GM19043 (cell line): ENCODE data around the gene MFN2.
"Not testable (repeated sequence)": the region's sequence is repeated elsewhere in the genome, so short reads cannot be mapped to it uniquely, and the experiment has no call there.

Source experiments
- ATAC-seq: cut with Tn5 transposase; IDR thresholded peaks from one replicate; pipeline ENCODE4 v1.9.1; 2021; ENCODE audit warnings: low read depth; ENCODE audit not compliant: unreplicated experiment

Gene MFN2

GRCh38 chr1:11979851-11980675, at the start of gene MFN2:
Gene MFN2, plus strand, starts transcription at chr1:11980444. Its CDS starts 8,725 bp downstream, at chr1:11989169.
- ATAC-seq = peak; percentile 87

- no peak for ATAC-seq
These were observed 49.4 kb upstream of the MFN2 start for GRCh38 chr1:11930571-11931445.

- no peak for ATAC-seq
These were observed 48.4 kb upstream of the MFN2 start for GRCh38 chr1:11931845-11932244.

DNA sequence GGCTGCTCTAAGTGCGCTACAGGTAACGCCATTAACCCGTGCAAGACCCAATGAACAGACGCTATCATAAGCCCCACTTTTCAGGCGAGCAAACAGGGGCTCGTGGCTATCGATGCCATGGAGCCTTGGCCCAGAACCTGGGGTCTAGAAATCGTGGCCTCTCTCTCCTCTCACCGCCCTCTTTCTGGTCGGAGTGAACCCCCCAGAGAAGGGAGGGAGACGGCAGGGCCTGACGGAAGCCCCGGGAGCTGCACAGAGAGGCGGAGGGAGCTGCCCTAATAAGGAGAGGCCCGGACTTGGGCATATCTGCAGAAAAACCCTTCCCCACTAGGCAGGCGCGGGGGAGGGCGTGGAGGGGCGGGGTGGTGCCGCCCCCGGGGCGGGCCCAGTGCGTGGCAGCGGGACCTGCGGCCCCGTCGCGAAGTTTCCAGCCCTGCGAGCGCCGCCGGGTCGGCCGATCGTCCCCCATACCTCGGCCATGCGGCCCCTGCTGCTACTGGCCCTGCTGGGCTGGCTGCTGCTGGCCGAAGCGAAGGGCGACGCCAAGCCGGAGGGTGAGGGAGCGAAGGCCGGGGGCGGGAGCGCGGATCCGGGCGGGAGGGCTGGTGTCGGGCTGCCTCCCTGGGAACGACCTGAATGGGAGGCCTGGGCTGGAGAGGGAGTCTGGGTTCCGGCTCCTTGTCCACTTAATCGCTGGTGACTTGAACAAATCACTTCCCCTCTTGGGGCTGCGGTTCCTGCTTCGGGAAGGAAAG, 45.8 kb upstream of the MFN2 start, which contains the start of gene PLOD1:
Gene PLOD1 (plus strand): TSS at position 416 of the 755 bp plus-strand sequence. CDS start 63 bp downstream, at position 479.
- ATAC-seq = peak; percentile 84

DNA sequence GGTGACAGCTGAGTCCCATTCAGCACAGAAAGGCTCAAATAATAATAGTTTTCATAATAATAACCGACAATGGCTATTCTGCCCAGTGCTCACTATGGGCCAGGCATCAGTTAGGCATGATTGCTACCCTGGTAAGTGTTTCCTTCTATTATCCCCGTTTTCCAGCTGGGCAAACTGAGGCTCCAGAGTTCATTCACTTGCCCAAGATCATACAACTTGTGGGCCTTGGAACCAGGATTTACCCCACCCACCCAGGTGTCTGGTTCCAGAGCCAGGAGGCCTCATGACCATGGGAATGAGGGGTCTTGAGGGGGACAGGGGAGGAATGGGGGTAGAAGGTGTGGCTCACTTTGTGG, 45.2 kb upstream of the MFN2 start:
- no peak for ATAC-seq

- not testable (repeated sequence) for ATAC-seq
These were observed 44.5 kb upstream of the MFN2 start for GRCh38 chr1:11935733-11936132.

GRCh38 chr1:11938722-11939526, 41.3 kb upstream of the MFN2 start:
- no peak for ATAC-seq

GRCh38 chr1:11939794-11940193, 40.5 kb upstream of the MFN2 start:
- ATAC-seq = not testable (repeated sequence)

GRCh38 chr1:11940260-11940921, 39.9 kb upstream of the MFN2 start:
- no peak for ATAC-seq

DNA sequence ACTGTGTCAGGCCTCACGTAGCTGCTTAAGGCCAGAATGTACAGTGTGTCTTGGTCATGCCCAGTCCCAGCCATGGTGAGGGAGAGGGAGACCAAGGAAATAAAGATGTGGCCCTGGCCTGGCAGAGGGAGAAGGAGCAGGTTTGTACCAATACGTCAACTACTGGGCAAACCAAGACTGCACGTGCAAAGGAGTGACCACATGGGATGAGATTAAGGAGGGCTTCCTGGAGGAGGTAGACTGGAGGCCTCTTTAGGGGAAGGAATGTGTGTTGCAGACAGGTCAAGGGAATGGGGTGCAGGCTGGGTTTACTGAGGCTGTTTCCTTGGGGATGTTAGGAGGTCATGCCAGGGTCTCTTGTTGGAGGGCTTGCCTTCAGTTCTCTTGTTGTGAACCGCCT, 38.0 kb upstream of the MFN2 start:
- ATAC-seq = no peak

DNA sequence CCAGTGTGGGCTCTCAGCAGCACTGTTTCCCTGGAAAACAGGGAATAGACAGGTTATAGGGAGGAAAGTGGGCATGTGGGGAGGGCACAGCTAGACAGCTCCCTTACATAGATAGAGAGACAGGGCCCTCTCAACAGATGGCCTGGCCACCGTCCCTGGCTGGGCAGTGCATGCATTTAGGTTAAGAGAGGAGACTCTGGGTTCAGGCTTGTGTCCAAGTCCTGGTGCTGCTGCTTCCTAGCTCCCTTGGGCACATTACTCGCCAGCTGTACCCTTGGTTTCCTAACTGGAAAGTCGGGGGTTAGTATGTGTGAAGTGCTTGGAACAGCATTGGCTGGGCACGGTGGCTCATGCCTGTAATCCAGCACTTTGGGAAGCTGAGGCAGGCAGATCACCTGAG, 36.6 kb upstream of the MFN2 start:
- ATAC-seq = no peak

GRCh38 chr1:11944358-11944931, 35.8 kb upstream of the MFN2 start:
- no peak for ATAC-seq

- ATAC-seq = no peak
These were observed 33.6 kb upstream of the MFN2 start for GRCh38 chr1:11946647-11947046.

DNA sequence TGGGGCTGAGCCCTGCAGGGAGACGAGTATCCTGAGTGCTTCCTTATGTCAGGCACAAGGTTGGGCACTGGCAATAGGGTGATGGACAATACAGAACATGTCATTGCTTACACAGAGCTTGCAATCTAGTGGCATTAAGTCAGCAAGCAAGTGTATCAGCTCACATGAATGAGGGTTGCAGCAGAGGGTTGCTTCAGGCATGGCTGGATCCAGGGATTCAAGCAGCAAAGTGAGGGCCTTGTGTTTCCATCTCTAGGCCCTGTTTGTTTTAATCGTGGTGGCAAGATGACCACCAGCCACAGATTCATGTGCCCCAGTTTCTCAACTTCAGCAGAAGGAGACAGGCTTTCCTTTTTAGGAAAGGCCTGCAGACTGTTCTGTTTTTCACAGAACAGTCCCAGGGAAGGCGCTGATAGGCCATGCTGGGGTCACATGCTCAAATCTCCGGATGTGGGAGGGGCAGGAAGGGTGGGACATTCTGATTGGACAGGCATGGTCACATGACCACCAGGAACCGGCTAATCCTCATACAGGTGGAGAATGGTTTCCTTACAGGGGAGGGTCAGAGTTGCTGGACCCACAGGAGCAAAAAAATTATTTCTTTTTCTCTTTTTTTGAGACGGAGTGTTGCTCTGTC, 31.3 kb upstream of the MFN2 start:
- no peak for ATAC-seq

GRCh38 chr1:11951901-11952300, 28.3 kb upstream of the MFN2 start:
- ATAC-seq = no peak

DNA sequence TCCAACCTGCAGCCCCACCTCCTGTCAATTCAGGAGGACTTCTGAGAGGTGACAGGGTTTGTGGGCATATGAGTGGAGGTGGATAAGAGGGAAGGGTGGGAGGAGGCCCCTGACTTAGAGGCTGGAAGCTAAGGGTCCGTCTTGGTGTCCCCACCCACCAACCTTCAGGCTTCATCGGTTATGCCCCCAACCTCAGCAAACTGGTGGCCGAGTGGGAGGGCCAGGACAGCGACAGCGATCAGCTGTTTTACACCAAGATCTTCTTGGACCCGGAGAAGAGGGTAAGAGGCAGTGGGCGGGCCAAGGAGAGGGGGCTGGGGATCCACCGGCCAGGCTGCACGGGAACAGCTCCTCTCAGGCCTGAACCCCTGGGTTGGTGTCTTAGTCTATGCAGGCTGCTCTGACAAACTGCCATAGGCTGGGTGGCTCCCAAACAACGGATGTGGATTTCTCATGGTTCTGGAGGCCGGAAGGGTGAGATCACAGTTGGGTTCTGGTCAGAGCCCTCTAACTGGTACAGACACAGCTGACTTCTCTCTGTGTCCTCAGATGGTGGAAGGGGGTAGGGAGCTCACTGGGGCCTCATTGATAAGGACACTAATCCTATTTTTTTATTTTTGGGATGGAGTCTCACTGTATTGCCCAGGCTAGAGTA, 27.7 kb upstream of the MFN2 start:
- ATAC-seq = no peak

DNA sequence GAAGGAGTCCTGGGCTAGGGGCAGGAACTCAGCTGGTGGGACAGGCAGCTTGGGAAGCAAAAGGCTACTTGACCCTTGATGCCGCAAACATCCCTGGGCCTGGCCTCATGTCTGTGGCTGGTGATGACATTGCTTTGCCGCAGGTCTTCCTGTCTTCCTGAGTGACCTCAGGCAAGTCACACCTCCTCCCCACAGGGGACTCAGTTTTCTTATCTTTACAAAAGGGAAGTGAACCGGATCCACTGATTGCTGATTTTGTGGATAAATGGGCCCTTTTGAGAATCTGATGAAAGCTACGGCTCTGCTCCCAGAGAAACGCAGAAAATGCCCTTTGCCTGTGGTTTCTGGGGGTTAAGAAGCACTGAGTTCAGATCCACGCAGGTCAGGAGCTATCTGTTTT, 25.0 kb upstream of the MFN2 start:
- ATAC-seq = no peak

GRCh38 chr1:11957398-11957797, 22.8 kb upstream of the MFN2 start:
- ATAC-seq = no peak
